ENCODE data around the gene TRIO.

DNA sequence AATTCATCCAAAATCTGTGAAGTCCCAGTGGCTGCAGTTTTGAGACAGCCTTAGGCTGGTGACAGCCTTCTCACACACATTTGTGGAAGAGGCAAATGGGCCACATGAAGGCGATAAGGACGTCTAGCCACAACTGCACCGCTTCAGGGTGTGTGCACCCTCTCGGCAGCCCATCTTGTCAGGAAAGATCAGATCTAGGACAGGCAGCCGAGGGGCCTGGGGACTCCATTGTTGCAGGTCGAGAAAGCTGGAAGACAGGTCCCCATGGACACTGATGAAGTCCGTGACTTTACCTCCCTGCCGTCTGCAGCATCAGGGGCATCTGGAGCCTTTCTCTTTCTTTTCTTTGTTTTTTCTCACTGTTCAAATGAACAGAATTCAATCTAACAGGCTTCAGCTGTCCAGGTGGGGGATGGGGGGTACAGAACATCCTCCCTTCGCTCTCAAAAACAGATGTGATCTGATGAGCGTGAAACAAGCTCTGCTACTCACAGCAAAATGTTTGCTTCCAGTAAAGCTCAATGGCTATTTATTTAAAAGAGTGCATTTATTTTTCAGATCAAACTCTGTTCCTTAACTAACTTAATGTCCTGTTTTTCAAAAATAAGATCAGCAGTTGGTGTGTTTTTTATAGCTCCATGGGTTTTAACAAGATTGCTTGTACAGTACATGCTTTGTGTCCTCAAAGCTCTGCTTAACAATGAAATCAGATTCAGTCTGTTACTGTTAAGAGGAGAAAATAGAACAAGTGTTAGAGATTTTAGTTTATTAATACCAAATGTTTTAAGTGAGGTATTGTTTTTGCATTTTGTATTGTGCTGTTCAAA lies 326.6 kb downstream of the TRIO start:
- TF ChIP-seq, protein P1, sequence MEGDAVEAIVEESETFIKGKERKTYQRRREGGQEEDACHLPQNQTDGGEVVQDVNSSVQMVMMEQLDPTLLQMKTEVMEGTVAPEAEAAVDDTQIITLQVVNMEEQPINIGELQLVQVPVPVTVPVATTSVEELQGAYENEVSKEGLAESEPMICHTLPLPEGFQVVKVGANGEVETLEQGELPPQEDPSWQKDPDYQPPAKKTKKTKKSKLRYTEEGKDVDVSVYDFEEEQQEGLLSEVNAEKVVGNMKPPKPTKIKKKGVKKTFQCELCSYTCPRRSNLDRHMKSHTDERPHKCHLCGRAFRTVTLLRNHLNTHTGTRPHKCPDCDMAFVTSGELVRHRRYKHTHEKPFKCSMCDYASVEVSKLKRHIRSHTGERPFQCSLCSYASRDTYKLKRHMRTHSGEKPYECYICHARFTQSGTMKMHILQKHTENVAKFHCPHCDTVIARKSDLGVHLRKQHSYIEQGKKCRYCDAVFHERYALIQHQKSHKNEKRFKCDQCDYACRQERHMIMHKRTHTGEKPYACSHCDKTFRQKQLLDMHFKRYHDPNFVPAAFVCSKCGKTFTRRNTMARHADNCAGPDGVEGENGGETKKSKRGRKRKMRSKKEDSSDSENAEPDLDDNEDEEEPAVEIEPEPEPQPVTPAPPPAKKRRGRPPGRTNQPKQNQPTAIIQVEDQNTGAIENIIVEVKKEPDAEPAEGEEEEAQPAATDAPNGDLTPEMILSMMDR (IDR thresholded peaks at IDR 0.05; ENCODE audit: extremely low read depth in 1 of 2, insufficient read depth in 1 of 2, low read depth in 1 of 2, low read length in 2 of 2) = no peak
- TF ChIP-seq MYC (IDR thresholded peaks at IDR 0.05; ENCODE audit: low read depth, low read length) (no peak), POLR2A (IDR thresholded peaks at IDR 0.05; ENCODE audit: low read depth, low read length) (no peak), POLR2AphosphoS5 (IDR thresholded peaks at IDR 0.05; ENCODE audit: insufficient read depth, low read depth, low read length) (no peak), EZH2 (IDR thresholded peaks at IDR 0.05; ENCODE audit: borderline replicate concordance, low read depth, low read length, severe bottlenecking) (no peak)
- TF ChIP-seq, protein P2, sequence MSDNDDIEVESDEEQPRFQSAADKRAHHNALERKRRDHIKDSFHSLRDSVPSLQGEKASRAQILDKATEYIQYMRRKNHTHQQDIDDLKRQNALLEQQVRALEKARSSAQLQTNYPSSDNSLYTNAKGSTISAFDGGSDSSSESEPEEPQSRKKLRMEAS (IDR thresholded peaks at IDR 0.05; ENCODE audit: insufficient read depth, insufficient read length) = no peak
